Mucosa of gallbladder (tissue), 1 donor: Measurements from ENCODE around the gene ZC3H12A. TPM values are rescaled to one million over a fixed set of nuclear protein-coding genes. Genes with fewer than 3 reads are reported as not detected.
A peak's percentile ranks its signal among the peaks of the same experiment; 100 is the strongest.

ENCODE experiments used
- DNase-seq: peaks from one replicate; pipeline ENCODE4 v3.0.0-alpha.2; 2020; ENCODE audit warnings: low spot score
- total RNA-seq: library from RNA; stranded (reverse); gene quantifications from one replicate; pipeline ENCODE4 v1.2.1, GENCODE V29; 2021
- donor health status: DM: no; HTN: no; CAD: no.

Gene ZC3H12A
- total RNA-seq, 1 donor from 2014 or later, result 17.6 TPM

- DNase-seq, result no peak
Measured at GRCh38 chr1:37478890-37479254, 4.5 kb downstream of the ZC3H12A start.

- peak; percentile 96 for DNase-seq
Measured at GRCh38 chr1:37479255-37480124, 5.1 kb downstream of the ZC3H12A start.

- DNase-seq, result no peak
Measured at GRCh38 chr1:37480125-37480466, 5.7 kb downstream of the ZC3H12A start.

GRCh38 chr1:37480581-37481288 lies 6.4 kb downstream of the ZC3H12A start:
- DNase-seq, result no peak

GRCh38 chr1:37481289-37482003 lies 7.1 kb downstream of the ZC3H12A start:
- DNase-seq, result no peak

- DNase-seq, result no peak
Measured at GRCh38 chr1:37482004-37482785, 7.8 kb downstream of the ZC3H12A start.

GRCh38 chr1:37482796-37483744 lies 8.7 kb downstream of the ZC3H12A start:
- DNase-seq, result no peak

GRCh38 chr1:37483785-37484184 lies 9.4 kb downstream of the ZC3H12A start:
- DNase-seq, result no peak

GRCh38 chr1:37484325-37485051 lies 10.1 kb downstream of the ZC3H12A start:
- no peak for DNase-seq

- DNase-seq, result no peak
Measured at GRCh38 chr1:37485902-37486679, 11.7 kb downstream of the ZC3H12A start.

- peak; percentile 79 for DNase-seq
Measured at GRCh38 chr1:37486680-37487618, 12.6 kb downstream of the ZC3H12A start.

- DNase-seq, result no peak
Measured at GRCh38 chr1:37487619-37487984, 13.2 kb downstream of the ZC3H12A start.

- DNase-seq, result no peak
Measured at GRCh38 chr1:37493336-37494098, 19.1 kb downstream of the ZC3H12A start.

- no peak for DNase-seq
Measured at GRCh38 chr1:37495875-37496274, 21.5 kb downstream of the ZC3H12A start.

- DNase-seq, result peak; percentile 69
Measured at GRCh38 chr1:37497832-37498231, 23.5 kb downstream of the ZC3H12A start.

GRCh38 chr1:37498872-37499617 lies 24.7 kb downstream of the ZC3H12A start:
- no peak for DNase-seq

- no peak for DNase-seq
Measured at GRCh38 chr1:37501661-37502060, 27.3 kb downstream of the ZC3H12A start.
